ENCODE results near the gene SUSD1.

DNA sequence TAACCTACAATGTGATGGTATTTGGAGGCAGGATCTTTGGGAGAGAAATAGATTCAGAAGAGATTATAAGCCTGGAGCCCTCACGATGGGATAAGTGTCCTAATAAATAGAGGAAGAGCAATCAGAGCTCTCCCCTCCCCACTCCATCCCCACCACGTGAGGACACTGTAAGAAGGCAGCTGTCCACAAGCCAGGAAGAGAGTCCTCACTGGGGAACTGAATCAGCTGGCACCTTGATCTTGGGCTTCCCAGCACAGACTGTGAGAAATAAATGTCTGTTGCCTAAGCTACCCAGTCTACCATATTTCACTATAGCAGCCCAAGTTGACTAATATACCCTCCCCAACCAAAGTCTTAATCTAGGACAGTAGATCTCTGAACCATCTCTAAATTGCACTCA is 118.1 kb downstream of the SUSD1 start:
- TF ChIP-seq, protein P1, sequence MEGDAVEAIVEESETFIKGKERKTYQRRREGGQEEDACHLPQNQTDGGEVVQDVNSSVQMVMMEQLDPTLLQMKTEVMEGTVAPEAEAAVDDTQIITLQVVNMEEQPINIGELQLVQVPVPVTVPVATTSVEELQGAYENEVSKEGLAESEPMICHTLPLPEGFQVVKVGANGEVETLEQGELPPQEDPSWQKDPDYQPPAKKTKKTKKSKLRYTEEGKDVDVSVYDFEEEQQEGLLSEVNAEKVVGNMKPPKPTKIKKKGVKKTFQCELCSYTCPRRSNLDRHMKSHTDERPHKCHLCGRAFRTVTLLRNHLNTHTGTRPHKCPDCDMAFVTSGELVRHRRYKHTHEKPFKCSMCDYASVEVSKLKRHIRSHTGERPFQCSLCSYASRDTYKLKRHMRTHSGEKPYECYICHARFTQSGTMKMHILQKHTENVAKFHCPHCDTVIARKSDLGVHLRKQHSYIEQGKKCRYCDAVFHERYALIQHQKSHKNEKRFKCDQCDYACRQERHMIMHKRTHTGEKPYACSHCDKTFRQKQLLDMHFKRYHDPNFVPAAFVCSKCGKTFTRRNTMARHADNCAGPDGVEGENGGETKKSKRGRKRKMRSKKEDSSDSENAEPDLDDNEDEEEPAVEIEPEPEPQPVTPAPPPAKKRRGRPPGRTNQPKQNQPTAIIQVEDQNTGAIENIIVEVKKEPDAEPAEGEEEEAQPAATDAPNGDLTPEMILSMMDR (IDR thresholded peaks at IDR 0.05; ENCODE audit: insufficient read depth, low read length, poor library complexity, severe bottlenecking), result no peak
- no peak for TF ChIP-seq EZH2phosphoT487 (conservative IDR thresholded peaks at IDR 0.05; ENCODE audit: low read length)

Measured in SU-DHL-6 (cell line).